H1 (cell line): ENCODE results near the gene MGME1. TPM values are rescaled to one million over a fixed set of nuclear protein-coding genes. Genes with fewer than 3 reads are reported as not detected.

ENCODE experiments used
- CTCF ChIA-PET: fragments of 300-600 bp; sonication (Branson Sonifier 250); formaldehyde crosslinking; loops from one replicate; lab custom pipeline; 2021; ENCODE audit not compliant: partially characterized antibody; lab: Charles Lee
- POLR2A ChIA-PET: fragments of 300-600 bp; sonication (Branson Sonifier 250); formaldehyde crosslinking; loops from one replicate; lab custom pipeline; 2021; ENCODE audit warnings: inconsistent platforms; ENCODE audit not compliant: partially characterized antibody; lab: Charles Lee
- DNase-seq, 2 experiments: peaks; one replicate each; pipeline versions ENCODE4 v3.0.0 to v3.0.0-alpha.2; 2010 to 2022; ENCODE audit warnings: low spot score in 2 of 2, low read depth in 1 of 2, mixed read lengths in 1 of 2
- FAIRE-seq: peaks from 2 replicates; lab custom pipeline; 2011; peaks lifted over from hg19 to GRCh38; lab: Jason Lieb, UNC
- H2AFZ ChIP-seq: 2 replicates; pipeline ENCODE4 v1.8.1; 2012; ENCODE audit warnings: low read length, inconsistent platforms
- H2AK5ac ChIP-seq: 2 replicates; pipeline ENCODE4 v1.6.1; 2013; ENCODE audit warnings: low read depth, low read length
- H2BK120ac ChIP-seq: replicated peaks from 2 replicates; pipeline ENCODE3; 2013; ENCODE audit warnings: low read depth, low read length, inconsistent platforms
- H2BK12ac ChIP-seq: 2 replicates; pipeline ENCODE4 v1.6.1; 2013; ENCODE audit warnings: low read depth, low read length
- H2BK15ac ChIP-seq: 2 replicates; pipeline ENCODE4 v1.6.1; 2013; ENCODE audit warnings: low read length
- H2BK20ac ChIP-seq: 2 replicates; pipeline ENCODE4 v1.6.1; 2013; ENCODE audit warnings: low read length
- H2BK5ac ChIP-seq: 2 replicates; pipeline ENCODE4 v1.6.1; 2013; ENCODE audit warnings: low read depth, low read length
- H3K14ac ChIP-seq: 2 replicates; pipeline ENCODE4 v1.6.1; 2013; ENCODE audit warnings: inconsistent platforms; ENCODE audit not compliant: insufficient read length
- H3K18ac ChIP-seq: 2 replicates; pipeline ENCODE4 v1.6.1; 2013; ENCODE audit warnings: low read length; ENCODE audit errors: extremely low read depth
- H3K23ac ChIP-seq: 2 replicates; pipeline ENCODE4 v1.6.1; 2013; ENCODE audit warnings: inconsistent platforms; ENCODE audit not compliant: insufficient read length
- H3K23me2 ChIP-seq: 2 replicates; pipeline ENCODE4 v1.6.1; 2013; ENCODE audit warnings: low read depth, low read length
- H3K27ac ChIP-seq: 2 replicates; pipeline ENCODE4 v1.6.1; 2011; ENCODE audit warnings: low read depth, low read length, inconsistent platforms
- H3K27me3 ChIP-seq, 4 experiments: replicated peaks in 1 of 4; 1 replicate in 1 of 4; 2 replicates in 3 of 4; pipeline versions ENCODE4 v1.6.1 to v1.8.1; 2011 to 2013; ENCODE audit warnings: low read length in 3 of 4, mild to moderate bottlenecking in 3 of 4, inconsistent platforms in 2 of 4, mixed read lengths in 2 of 4, moderate library complexity in 1 of 4; ENCODE audit not compliant: control insufficient read depth in 3 of 4, insufficient read depth in 3 of 4; ENCODE audit errors: extremely low read depth in 1 of 4
- H3K36me3 ChIP-seq, 4 experiments: 2 replicates each; pipeline versions ENCODE4 v1.6.1 to v1.8.1; 2011 to 2013; ENCODE audit warnings: mild to moderate bottlenecking in 4 of 4, low read length in 3 of 4, moderate library complexity in 2 of 4, control low read depth in 1 of 4, inconsistent platforms in 1 of 4; ENCODE audit not compliant: insufficient read depth in 4 of 4, control insufficient read depth in 2 of 4
- H3K4ac ChIP-seq: replicated peaks from 2 replicates; pipeline ENCODE3; 2013; ENCODE audit warnings: low read length, low read depth, mixed read lengths, inconsistent platforms; ENCODE audit not compliant: insufficient read length
- H3K4me1 ChIP-seq, 4 experiments: replicated peaks in 1 of 4; 1 replicate in 1 of 4; 2 replicates in 3 of 4; pipeline versions ENCODE4 v1.6.1 to v1.8.1; 2011 to 2013; ENCODE audit warnings: low read length in 3 of 4, inconsistent platforms in 2 of 4, mixed read lengths in 1 of 4; ENCODE audit not compliant: insufficient read depth in 4 of 4, control insufficient read depth in 3 of 4
- H3K4me2 ChIP-seq, 2 experiments: 2 replicates each; pipeline versions ENCODE4 v1.6.1 to v1.8.1; 2011 to 2013; ENCODE audit warnings: low read depth in 2 of 2, low read length in 2 of 2, control low read depth in 1 of 2, inconsistent platforms in 1 of 2, mild to moderate bottlenecking in 1 of 2; ENCODE audit not compliant: insufficient read depth in 1 of 2
- H3K4me3 ChIP-seq, 4 experiments: fragments of 200-600, 300-600 bp in 1 of 4; sonication (generic), shearing (Covaris generic), sonication (Bioruptor Twin) in 1 of 4; 2 replicates each; pipeline versions ENCODE4 v1.5.1 to v1.8.1; 2011 to 2016; ENCODE audit warnings: low read length in 4 of 4, low read depth in 3 of 4, control low read depth in 2 of 4, inconsistent platforms in 2 of 4, mild to moderate bottlenecking in 2 of 4, mixed read lengths in 1 of 4, moderate library complexity in 1 of 4; ENCODE audit not compliant: insufficient read depth in 2 of 4; ENCODE audit errors: extremely low read depth in 1 of 4
- H3K56ac ChIP-seq: replicated peaks from 2 replicates; pipeline ENCODE3; 2013; ENCODE audit warnings: low read depth, mild to moderate bottlenecking, mixed read lengths, low read length, inconsistent platforms; ENCODE audit not compliant: insufficient read length
- H3K79me1 ChIP-seq: 2 replicates; pipeline ENCODE4 v1.6.1; 2013; ENCODE audit warnings: low read depth, low read length, control low read depth
- H3K79me2 ChIP-seq, 2 experiments: 2 replicates each; pipeline versions ENCODE4 v1.6.1 to v1.8.1; 2012 to 2013; ENCODE audit warnings: low read length in 2 of 2, mild to moderate bottlenecking in 2 of 2, inconsistent platforms in 1 of 2; ENCODE audit not compliant: insufficient read depth in 2 of 2, control insufficient read depth in 1 of 2
- H3K9ac ChIP-seq, 4 experiments: replicated peaks in 1 of 4; 1 replicate in 1 of 4; 2 replicates in 3 of 4; pipeline versions ENCODE4 v1.6.1 to v1.8.1; 2011 to 2013; ENCODE audit warnings: low read depth in 3 of 4, low read length in 3 of 4, control low read depth in 2 of 4, mild to moderate bottlenecking in 2 of 4, moderate library complexity in 2 of 4, inconsistent platforms in 1 of 4; ENCODE audit errors: extremely low read depth in 1 of 4
- H3K9me3 ChIP-seq, 2 experiments: 2 replicates each; pipeline versions ENCODE4 v1.6.1 to v1.8.1; 2012 to 2013; ENCODE audit warnings: mild to moderate bottlenecking in 2 of 2, moderate library complexity in 2 of 2, control low read depth in 1 of 2, inconsistent platforms in 1 of 2, low read depth in 1 of 2, low read length in 1 of 2, mixed read lengths in 1 of 2; ENCODE audit not compliant: insufficient read depth in 2 of 2
- H4K20me1 ChIP-seq, 2 experiments: replicated peaks in 1 of 2; 2 replicates each; pipeline versions ENCODE3 to v1.8.1; 2011 to 2013; ENCODE audit warnings: inconsistent platforms in 2 of 2, low read length in 2 of 2, mild to moderate bottlenecking in 1 of 2; ENCODE audit not compliant: insufficient read depth in 2 of 2, control insufficient read depth in 1 of 2
- H4K5ac ChIP-seq: 2 replicates; pipeline ENCODE4 v1.6.1; 2013; ENCODE audit warnings: low read length, low read depth, mixed read lengths, inconsistent platforms; ENCODE audit not compliant: insufficient read length
- H4K8ac ChIP-seq: 2 replicates; pipeline ENCODE4 v1.8.0; 2013; ENCODE audit warnings: mild to moderate bottlenecking, moderate library complexity, low read length, inconsistent platforms; ENCODE audit not compliant: insufficient read depth; ENCODE audit errors: extremely low read depth
- H4K91ac ChIP-seq: replicated peaks from 2 replicates; pipeline ENCODE3; 2013; ENCODE audit warnings: low read length, mixed read lengths, inconsistent platforms; ENCODE audit not compliant: insufficient read length
- BRCA1 ChIP-seq: IDR thresholded peaks from 2 replicates; pipeline ENCODE4 v1.6.1; 2012; ENCODE audit warnings: low read depth, low read length, improper control_type of control experiment
- CBX8 ChIP-seq: fragments of 300-800, 300-1000 bp; sonication (generic); IDR thresholded peaks from 2 replicates; pipeline ENCODE4 v1.7.1; 2016; ENCODE audit warnings: low read depth, low read length, borderline replicate concordance
- CHD2 ChIP-seq: IDR thresholded peaks from 2 replicates; pipeline ENCODE4 v1.6.1; 2012; ENCODE audit warnings: low read length, improper control_type of control experiment
- HDAC6 ChIP-seq: IDR thresholded peaks from one replicate; pipeline ENCODE4 v1.7.1; 2012; ENCODE audit warnings: low read depth, mild to moderate bottlenecking, inconsistent platforms, low read length, moderate library complexity
- JUND ChIP-seq: IDR thresholded peaks from 2 replicates; pipeline ENCODE4 v1.6.1; 2011; ENCODE audit warnings: mild to moderate bottlenecking, improper control_type of control experiment, low read length
- KDM1A ChIP-seq: fragments of 200-600, 300-600 bp; sonication (generic); IDR thresholded peaks from 2 replicates; pipeline ENCODE4 v1.7.1; 2016; ENCODE audit warnings: mild to moderate bottlenecking, low read length, borderline replicate concordance
- KDM5A ChIP-seq: fragments of 200-600 bp; IDR thresholded peaks from 2 replicates; pipeline ENCODE4 v1.7.1; 2012; ENCODE audit warnings: mild to moderate bottlenecking, low read length, inconsistent platforms, mixed read lengths
- NRF1 ChIP-seq: IDR thresholded peaks from 2 replicates; pipeline ENCODE4 v1.6.1; 2011; ENCODE audit warnings: mild to moderate bottlenecking, low read depth, low read length, improper control_type of control experiment
- POLR2AphosphoS5 ChIP-seq: IDR thresholded peaks from 2 replicates; pipeline ENCODE4 v1.6.1; 2011; ENCODE audit warnings: low read depth, low read length
- RNF2 ChIP-seq: fragments of 200-900, 300-1000 bp; sonication (generic); IDR thresholded peaks from 2 replicates; pipeline ENCODE4 v1.7.1; 2016; ENCODE audit warnings: borderline replicate concordance, low read depth, mild to moderate bottlenecking, antibody characterized with exemption, low read length; ENCODE audit not compliant: poor library complexity, severe bottlenecking; ENCODE audit errors: missing control alignments
- SP2 ChIP-seq: IDR thresholded peaks from 2 replicates; pipeline ENCODE4 v1.6.1; 2012; ENCODE audit warnings: mild to moderate bottlenecking, low read length, inconsistent platforms
- SP4 ChIP-seq: IDR thresholded peaks from 2 replicates; pipeline ENCODE4 v1.6.1; 2012; ENCODE audit warnings: low read length, inconsistent platforms
- WGBS, 2 experiments: shearing (Covaris generic) in 1 of 2; methylation state at CpG; one replicate each; pipeline versions ENCODE4 v1.1.6 to v1.1.7; 2013 to 2015; ENCODE audit warnings: low lambda C conversion rate in 2 of 2, mixed read lengths in 2 of 2, inconsistent platforms in 1 of 2, low coverage in 1 of 2, missing lambda C conversion rate in 1 of 2; ENCODE audit not compliant: insufficient replicate concordance in 2 of 2, insufficient coverage in 1 of 2, insufficient read length in 1 of 2; ENCODE audit errors: extremely low coverage in 1 of 2, missing lambda C conversion rate in 1 of 2; 5-methylcytosine and 5-hydroxymethylcytosine counted together
- polyA plus RNA-seq, 7 experiments: library from polyadenylated mRNA; depleted of rRNA in 3 of 7; stranded (reverse) in 5 of 7; unstranded in 2 of 7; fragments of >200 nt in 5 of 7; fragments of 200-250 nt in 2 of 7; gene quantifications; 1 replicate in 5 of 7; 2 replicates in 1 of 7; 4 replicates in 1 of 7; pipeline versions ENCODE4 v1.2.1 to v1.2.3, GENCODE V29; 2011 to 2013; ENCODE audit warnings: missing spikeins in 2 of 7, mixed read lengths in 2 of 7
- total RNA-seq: library from RNA; stranded (reverse); fragmentation: NEBNext Ultra II Directional; extraction: Animal tissue kit (Norgen Biotek cat#: 25700); gene quantifications from 2 replicates; pipeline ENCODE4 v1.2.1, GENCODE V29; 2021

Gene MGME1
- total and polyA plus RNA-seq, 2 of the 8 experiments (the other 6 are each of a cell fraction or from before 2014, with no cell fraction given) = 27.7 to 59.0 TPM

GRCh38 chr20:18034039-18034438, 65.2 kb downstream of the MGME1 start:
- Histone ChIP-seq H2BK20ac (no peak overlapping the region), H3K4ac (no peak overlapping the region), H2BK15ac (no peak overlapping the region), H3K9ac (no peak overlapping the region), H3K23me2 (no peaks in the 10 kb centered on the region), H3K9me3 (no peaks in the 10 kb centered on the region), H4K20me1 (no peaks in the 10 kb centered on the region), H3K23ac (no peak overlapping the region), H3K14ac (no peak overlapping the region), H3K4me2 (no peak overlapping the region), H3K4me1 (peaks cover 0 to 5% (median under 1%) of the 10 kb centered on the region in 4 experiments; a peak in 3 of 7 replicates), H2BK12ac (no peak overlapping the region), H3K4me3 (no peak overlapping the region), H4K5ac (no peak overlapping the region), H2AK5ac (no peak overlapping the region), H2AFZ (no peak overlapping the region), H3K27ac (no peak overlapping the region), H3K79me2 (no peaks in the 10 kb centered on the region), H3K18ac (no peak overlapping the region), H2BK120ac (no peak overlapping the region), H4K8ac (no peak overlapping the region), H3K79me1 (no peaks in the 10 kb centered on the region), H3K56ac (no peak overlapping the region), H3K36me3 (peaks cover 0 to 2% (median under 1%) of the 10 kb centered on the region in 4 experiments; a peak in 1 of 8 replicates), H4K91ac (no peak overlapping the region), H3K27me3 (no peaks in the 10 kb centered on the region), H2BK5ac (no peak overlapping the region)
- FAIRE-seq (no peak), DNase-seq (no peak)
- ChIA-PET CTCF (interaction anchor here (0.9 to 8.9 kb wide), 5 partner anchors 10 to 174 kb away, joined by 3 to 48 read pairs (median 6); partner anchors contain the start of gene OVOL2), POLR2A (interaction anchor here (1.4 kb wide), 1 partner anchor 21 kb away, joined by 3 read pairs; no protein-coding TSS in a partner anchor)
- TF ChIP-seq RNF2 (no peak), KDM5A (no peak), SP2 (no peak), POLR2AphosphoS5 (no peak), HDAC6 (no peak), CBX8 (no peak), CHD2 (no peak), KDM1A (no peak), JUND (no peak), NRF1 (no peak), SP4 (no peak), BRCA1 (no peak)
- 89% methylated on average over 5 of the region's 5 CpGs; no CpG with 5 or more reads in 1 of the 2 experiments for WGBS, 2 experiments
